Measurements from ENCODE around the gene ERC2. TPM values are rescaled to one million over a fixed set of nuclear protein-coding genes. Genes with fewer than 3 reads are reported as not detected.

Gene ERC2
- total and polyA plus RNA-seq, 7 donors = 0.52 to 5.7 (median 1.2) TPM; not detected in 2

DNA sequence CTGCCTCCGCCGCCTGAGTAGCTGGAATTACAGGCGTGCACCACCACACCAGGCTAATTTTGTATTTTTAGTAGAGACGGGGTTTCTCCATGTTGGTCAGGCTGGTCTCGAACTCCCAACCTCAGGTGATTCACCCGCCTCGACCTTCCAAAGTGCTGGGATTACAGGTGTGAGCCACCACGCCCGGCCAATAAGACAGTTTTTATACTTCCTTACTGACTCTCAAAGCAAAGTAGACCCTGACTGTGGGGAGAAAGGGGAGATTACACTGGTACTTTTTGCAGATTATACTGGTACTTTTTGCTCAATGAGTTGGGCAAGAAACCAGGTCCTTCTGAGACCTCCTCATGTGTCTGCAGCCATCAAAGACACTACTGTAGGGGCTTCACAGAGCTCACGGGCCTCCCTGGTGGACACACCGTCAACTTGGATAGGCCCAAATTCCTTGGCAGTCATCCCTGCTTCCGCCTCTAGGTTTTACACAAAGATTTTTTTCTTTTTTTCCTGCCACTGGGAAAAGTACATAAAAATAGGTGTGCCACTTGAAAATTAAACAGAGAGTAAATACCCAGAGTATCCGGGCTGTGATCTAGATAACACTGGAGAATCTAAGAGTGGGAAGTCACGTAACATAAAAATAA, 837.9 kb downstream of the ERC2 start:
- Histone ChIP-seq H3K36me3 (no peaks in the 10 kb centered on the region), H3K4me3 (no peak overlapping the region), H3K27ac (no peak overlapping the region), H3K27me3 (no peaks in the 10 kb centered on the region), H3K4me1 (peaks cover 0 to 6% (median 0%) of the 10 kb centered on the region in 4 donors), H3K9me3 (no peaks in the 10 kb centered on the region)
- intact Hi-C loops (cut with DNase I) = no loop called here
- TF ChIP-seq, protein P1, sequence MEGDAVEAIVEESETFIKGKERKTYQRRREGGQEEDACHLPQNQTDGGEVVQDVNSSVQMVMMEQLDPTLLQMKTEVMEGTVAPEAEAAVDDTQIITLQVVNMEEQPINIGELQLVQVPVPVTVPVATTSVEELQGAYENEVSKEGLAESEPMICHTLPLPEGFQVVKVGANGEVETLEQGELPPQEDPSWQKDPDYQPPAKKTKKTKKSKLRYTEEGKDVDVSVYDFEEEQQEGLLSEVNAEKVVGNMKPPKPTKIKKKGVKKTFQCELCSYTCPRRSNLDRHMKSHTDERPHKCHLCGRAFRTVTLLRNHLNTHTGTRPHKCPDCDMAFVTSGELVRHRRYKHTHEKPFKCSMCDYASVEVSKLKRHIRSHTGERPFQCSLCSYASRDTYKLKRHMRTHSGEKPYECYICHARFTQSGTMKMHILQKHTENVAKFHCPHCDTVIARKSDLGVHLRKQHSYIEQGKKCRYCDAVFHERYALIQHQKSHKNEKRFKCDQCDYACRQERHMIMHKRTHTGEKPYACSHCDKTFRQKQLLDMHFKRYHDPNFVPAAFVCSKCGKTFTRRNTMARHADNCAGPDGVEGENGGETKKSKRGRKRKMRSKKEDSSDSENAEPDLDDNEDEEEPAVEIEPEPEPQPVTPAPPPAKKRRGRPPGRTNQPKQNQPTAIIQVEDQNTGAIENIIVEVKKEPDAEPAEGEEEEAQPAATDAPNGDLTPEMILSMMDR (IDR thresholded peaks at IDR 0.05) = peak in 1 of 4 experiments; percentile 14
- TF ChIP-seq EP300 (IDR thresholded peaks at IDR 0.05) = no peak
- WGBS, 2 donors = 36 to 73% methylated on average over 14 of the region's 14 CpGs
- DNase-seq = no peak

DNA sequence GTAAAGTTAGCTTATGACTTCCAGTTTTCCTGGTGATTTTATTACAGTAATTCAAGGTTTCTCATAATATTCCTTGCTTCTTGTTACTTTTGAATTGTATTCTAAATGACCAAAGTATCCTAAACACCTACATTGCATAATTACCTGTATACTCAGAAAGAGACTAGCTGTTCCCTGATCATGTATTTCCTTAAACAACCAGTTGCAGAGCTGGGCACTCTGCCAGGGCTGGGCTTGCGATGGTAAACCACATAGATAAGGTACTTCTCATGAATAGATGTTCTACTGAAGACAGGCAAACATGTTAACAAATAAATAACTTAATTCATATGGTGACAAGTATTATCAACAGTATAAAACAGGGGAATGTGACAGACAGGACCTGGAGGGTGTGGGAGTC, 838.8 kb downstream of the ERC2 start:
- 5 to 19% methylated on average over 1 of the region's 1 CpG for WGBS, 2 donors
- Histone ChIP-seq H3K36me3 (no peaks in the 10 kb centered on the region), H3K4me3 (no peak overlapping the region), H3K27ac (no peak overlapping the region), H3K9me3 (no peaks in the 10 kb centered on the region), H3K27me3 (no peaks in the 10 kb centered on the region), H3K4me1 (peaks cover 0 to 6% (median 0%) of the 10 kb centered on the region in 4 donors)
- intact Hi-C loops (cut with DNase I) = no loop called here
- no peak for DNase-seq
- TF ChIP-seq POLR2A (IDR thresholded peaks at IDR 0.05) (no peak), POLR2AphosphoS5 (IDR thresholded peaks at IDR 0.05) (no peak), EP300 (IDR thresholded peaks at IDR 0.05) (no peak)
- TF ChIP-seq, protein P1 (IDR thresholded peaks at IDR 0.05) = no peak

DNA sequence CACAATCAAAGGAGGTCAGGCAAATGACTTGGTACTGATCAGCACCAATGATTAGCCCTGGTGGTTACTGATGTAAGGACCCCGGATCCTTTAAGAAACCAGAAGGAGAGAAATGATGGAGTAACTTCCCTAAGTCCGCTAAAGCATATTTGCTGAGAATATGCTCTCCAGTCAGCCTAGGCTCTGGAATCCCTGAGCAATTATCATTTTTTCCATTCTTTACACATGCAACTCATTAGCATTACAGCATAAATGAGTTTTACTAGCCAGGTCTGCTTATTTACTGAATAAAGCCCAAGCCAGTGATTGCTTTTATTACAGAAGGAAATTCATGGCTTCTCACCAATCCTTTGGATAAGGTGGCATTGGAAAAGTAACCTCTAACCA, 842.0 kb downstream of the ERC2 start:
- intact Hi-C loops (cut with DNase I) = no loop called here
- 87 to 90% methylated on average over 2 of the region's 2 CpGs for WGBS, 2 donors
- Histone ChIP-seq H3K36me3 (no peaks in the 10 kb centered on the region), H3K27ac (no peak overlapping the region), H3K4me1 (peaks cover 0 to 6% (median 0%) of the 10 kb centered on the region in 4 donors), H3K27me3 (no peaks in the 10 kb centered on the region), H3K4me3 (no peak overlapping the region), H3K9me3 (no peaks in the 10 kb centered on the region)
- TF ChIP-seq, protein P1 (IDR thresholded peaks at IDR 0.05) = no peak
- TF ChIP-seq POLR2AphosphoS5 (IDR thresholded peaks at IDR 0.05) (no peak), EP300 (IDR thresholded peaks at IDR 0.05) (no peak), POLR2A (IDR thresholded peaks at IDR 0.05) (no peak)
- no peak for DNase-seq

GRCh38 chr3:55624238-55624637, 844.0 kb downstream of the ERC2 start:
- H3K4me1 ChIP-seq = peaks cover 0 to 4% (median 2%) of the 10 kb centered on the region in 4 donors
- H3K4me3 ChIP-seq = no peak overlapping the region
- intact Hi-C loops (cut with DNase I) = no loop called here
- H3K9me3 ChIP-seq = no peaks in the 10 kb centered on the region
- DNase-seq = no peak
- no peaks in the 10 kb centered on the region for H3K27me3 ChIP-seq
- TF ChIP-seq POLR2A (IDR thresholded peaks at IDR 0.05) (no peak), POLR2AphosphoS5 (IDR thresholded peaks at IDR 0.05) (no peak), EP300 (IDR thresholded peaks at IDR 0.05) (no peak)
- TF ChIP-seq, protein P1 (IDR thresholded peaks at IDR 0.05) = no peak
- H3K36me3 ChIP-seq = no peaks in the 10 kb centered on the region
- 91 to 94% methylated on average over 7 of the region's 7 CpGs for WGBS, 2 donors
- no peak overlapping the region for H3K27ac ChIP-seq

DNA sequence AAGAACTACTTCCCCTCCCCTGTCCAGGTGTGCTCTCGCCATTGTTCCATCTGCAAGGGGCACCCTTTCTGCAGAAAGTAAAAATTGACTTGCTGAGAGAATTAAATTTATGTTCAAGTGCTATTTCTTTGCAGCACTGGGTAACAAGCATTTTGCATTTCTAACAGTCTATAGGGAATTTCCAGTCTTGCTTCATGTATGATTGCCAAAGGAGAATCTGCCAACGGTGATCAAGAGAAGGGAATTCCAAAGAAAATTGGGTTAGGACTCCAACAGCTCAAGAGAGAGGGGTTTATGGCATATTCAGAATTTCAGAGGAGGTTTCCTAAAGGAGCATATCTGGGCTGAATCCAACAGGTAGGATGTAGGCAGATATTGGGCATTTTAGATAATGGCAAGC, 844.5 kb downstream of the ERC2 start:
- Histone ChIP-seq H3K9me3 (no peaks in the 10 kb centered on the region), H3K27me3 (no peaks in the 10 kb centered on the region), H3K4me3 (no peak overlapping the region), H3K4me1 (peaks cover 0 to 4% (median 0%) of the 10 kb centered on the region in 4 donors), H3K27ac (no peak overlapping the region), H3K36me3 (no peaks in the 10 kb centered on the region)
- TF ChIP-seq POLR2AphosphoS5 (IDR thresholded peaks at IDR 0.05) (no peak), POLR2A (IDR thresholded peaks at IDR 0.05) (no peak)
- intact Hi-C loops (cut with DNase I) = no loop called here
- whole genome bisulfite sequencing, 2 donors = 76 to 80% methylated on average over 2 of the region's 2 CpGs
- no peak for DNase-seq
